ENCODE data around the gene PEAK3. TPM values are rescaled to one million over a fixed set of nuclear protein-coding genes. Genes with fewer than 3 reads are reported as not detected.
A peak's percentile ranks its signal among the peaks of the same experiment; 100 is the strongest.

Gene PEAK3
- total RNA-seq, 1 donor, result 0.52 TPM

- Histone ChIP-seq H3K27me3 (ENCODE audit: insufficient read depth, low read length) (peaks cover 12% of the 10 kb centered on the region), H3K4me1 (ENCODE audit: insufficient read depth, low read length) (peaks cover 30% of the 10 kb centered on the region), H3K9me3 (ENCODE audit: low read depth, low read length) (no peaks in the 10 kb centered on the region), H3K4me3 (ENCODE audit: low read length) (no peak overlapping the region)
These were observed 35.9 kb downstream of the PEAK3 start for GRCh38 chr19:2246014-2246620.

GRCh38 chr19:2245273-2245672, 36.7 kb downstream of the PEAK3 start:
- Histone ChIP-seq H3K9me3 (ENCODE audit: low read depth, low read length) (no peaks in the 10 kb centered on the region), H3K27me3 (ENCODE audit: insufficient read depth, low read length) (peaks cover 6% of the 10 kb centered on the region), H3K4me3 (ENCODE audit: low read length) (no peak overlapping the region), H3K4me1 (ENCODE audit: insufficient read depth, low read length) (peaks cover 30% of the 10 kb centered on the region)

DNA sequence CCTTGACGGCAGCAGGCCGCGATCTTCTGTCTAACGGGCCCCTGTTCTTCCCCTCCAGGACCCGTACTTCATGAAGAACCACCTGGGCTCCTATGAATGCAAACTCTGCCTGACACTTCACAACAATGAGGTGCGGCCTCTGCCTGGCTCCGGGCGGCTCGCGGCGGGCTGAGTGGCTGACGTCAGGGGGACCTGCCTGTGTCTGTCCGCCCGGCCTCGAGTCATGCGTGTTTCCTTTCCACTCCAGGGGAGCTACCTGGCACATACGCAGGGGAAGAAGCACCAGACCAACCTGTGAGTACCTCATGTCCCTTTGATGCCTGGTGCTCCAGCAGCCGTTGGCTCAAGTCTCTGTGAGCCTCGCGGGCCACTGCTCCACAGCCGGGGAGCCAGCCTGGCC, 37.5 kb downstream of the PEAK3 start:
- Histone ChIP-seq H3K9me3 (ENCODE audit: low read depth, low read length) (no peaks in the 10 kb centered on the region), H3K4me3 (ENCODE audit: low read length) (no peak overlapping the region), H3K4me1 (ENCODE audit: insufficient read depth, low read length) (peaks cover 35% of the 10 kb centered on the region), H3K27me3 (ENCODE audit: insufficient read depth, low read length) (no peaks in the 10 kb centered on the region)

DNA sequence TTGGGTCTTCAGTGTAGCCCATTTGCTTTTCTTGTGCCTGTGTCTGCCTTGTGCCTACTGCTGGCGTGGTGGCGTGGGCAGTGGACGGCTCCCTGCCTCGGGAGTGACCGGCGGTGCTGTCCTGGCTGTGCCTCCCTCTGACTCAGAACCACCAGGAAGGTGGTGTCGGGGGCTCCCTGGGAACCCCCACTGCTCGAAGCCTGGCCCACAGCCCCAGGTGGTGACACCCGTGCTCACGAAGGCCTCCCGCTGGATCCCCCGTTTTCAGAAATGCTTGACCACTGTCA, 37.9 kb downstream of the PEAK3 start:
- H3K9me3 ChIP-seq (ENCODE audit: low read depth, low read length), result no peaks in the 10 kb centered on the region
- H3K4me1 ChIP-seq (ENCODE audit: insufficient read depth, low read length), result peaks cover 40% of the 10 kb centered on the region
- H3K27me3 ChIP-seq (ENCODE audit: insufficient read depth, low read length), result no peaks in the 10 kb centered on the region
- H3K4me3 ChIP-seq (ENCODE audit: low read length), result no peak overlapping the region

- H3K27me3 ChIP-seq (ENCODE audit: insufficient read depth, low read length), result no peaks in the 10 kb centered on the region
- H3K4me1 ChIP-seq (ENCODE audit: insufficient read depth, low read length), result peaks cover 45% of the 10 kb centered on the region
- H3K4me3 ChIP-seq (ENCODE audit: low read length), result no peak overlapping the region
- no peaks in the 10 kb centered on the region for H3K9me3 ChIP-seq (ENCODE audit: low read depth, low read length)
These were observed 38.5 kb downstream of the PEAK3 start for GRCh38 chr19:2243274-2244124.

- H3K4me1 ChIP-seq (ENCODE audit: insufficient read depth, low read length), result peaks cover 52% of the 10 kb centered on the region
- H3K9me3 ChIP-seq (ENCODE audit: low read depth, low read length), result no peaks in the 10 kb centered on the region
- no peaks in the 10 kb centered on the region for H3K27me3 ChIP-seq (ENCODE audit: insufficient read depth, low read length)
- H3K4me3 ChIP-seq (ENCODE audit: low read length), result no peak overlapping the region
These were observed 39.2 kb downstream of the PEAK3 start for GRCh38 chr19:2242816-2243215.

- Histone ChIP-seq H3K4me1 (ENCODE audit: insufficient read depth, low read length) (peaks cover 59% of the 10 kb centered on the region), H3K27me3 (ENCODE audit: insufficient read depth, low read length) (no peaks in the 10 kb centered on the region), H3K4me3 (ENCODE audit: low read length) (no peak overlapping the region), H3K9me3 (ENCODE audit: low read depth, low read length) (no peaks in the 10 kb centered on the region)
These were observed 39.9 kb downstream of the PEAK3 start for GRCh38 chr19:2242092-2242537.

DNA sequence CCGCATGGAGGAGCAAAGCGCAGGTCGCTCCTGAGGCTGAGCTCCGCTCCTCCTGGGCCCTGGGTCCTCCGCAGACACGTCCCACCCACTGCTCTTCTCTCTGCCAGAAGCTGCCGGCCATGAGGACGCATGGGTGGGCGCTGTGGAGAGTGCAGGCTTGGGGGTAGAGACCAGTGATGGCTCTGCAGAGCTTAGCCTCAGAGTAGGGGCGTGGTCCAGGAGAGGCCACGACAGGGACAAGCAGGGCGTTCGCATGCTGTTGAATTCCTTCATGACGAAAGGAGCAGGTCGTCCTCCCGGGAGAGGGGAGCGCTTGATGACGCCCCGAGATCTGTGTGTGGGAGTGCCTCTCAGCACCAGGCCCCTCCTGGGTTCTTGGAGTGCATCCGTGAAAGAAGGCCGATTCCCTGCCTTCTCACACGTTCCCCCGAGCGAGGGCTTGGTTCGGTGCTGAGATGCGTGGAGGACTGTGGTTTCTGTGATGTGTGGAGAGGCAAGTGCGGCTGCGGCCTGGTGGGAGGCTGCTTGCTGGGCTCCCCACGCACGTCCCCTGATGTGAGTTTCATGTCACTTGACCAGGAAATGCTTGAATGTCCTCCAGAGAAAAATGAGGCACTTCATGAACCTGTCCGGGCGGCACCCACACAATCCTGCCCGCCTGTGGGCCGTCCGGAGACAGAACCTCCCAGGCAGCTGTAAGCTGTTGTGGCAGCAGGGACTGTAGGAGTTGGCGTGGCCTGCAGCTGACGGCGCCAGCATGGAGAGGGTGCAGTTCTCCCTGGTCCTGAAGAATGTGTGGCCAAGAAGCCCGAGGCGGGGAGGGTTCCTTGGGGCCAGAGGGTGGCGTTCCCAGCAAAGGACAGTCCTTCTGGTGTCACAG, 40.9 kb downstream of the PEAK3 start:
- Histone ChIP-seq H3K27me3 (ENCODE audit: insufficient read depth, low read length) (no peaks in the 10 kb centered on the region), H3K4me1 (ENCODE audit: insufficient read depth, low read length) (peaks cover 60% of the 10 kb centered on the region), H3K4me3 (ENCODE audit: low read length) (no peak overlapping the region), H3K9me3 (ENCODE audit: low read depth, low read length) (no peaks in the 10 kb centered on the region)

DNA sequence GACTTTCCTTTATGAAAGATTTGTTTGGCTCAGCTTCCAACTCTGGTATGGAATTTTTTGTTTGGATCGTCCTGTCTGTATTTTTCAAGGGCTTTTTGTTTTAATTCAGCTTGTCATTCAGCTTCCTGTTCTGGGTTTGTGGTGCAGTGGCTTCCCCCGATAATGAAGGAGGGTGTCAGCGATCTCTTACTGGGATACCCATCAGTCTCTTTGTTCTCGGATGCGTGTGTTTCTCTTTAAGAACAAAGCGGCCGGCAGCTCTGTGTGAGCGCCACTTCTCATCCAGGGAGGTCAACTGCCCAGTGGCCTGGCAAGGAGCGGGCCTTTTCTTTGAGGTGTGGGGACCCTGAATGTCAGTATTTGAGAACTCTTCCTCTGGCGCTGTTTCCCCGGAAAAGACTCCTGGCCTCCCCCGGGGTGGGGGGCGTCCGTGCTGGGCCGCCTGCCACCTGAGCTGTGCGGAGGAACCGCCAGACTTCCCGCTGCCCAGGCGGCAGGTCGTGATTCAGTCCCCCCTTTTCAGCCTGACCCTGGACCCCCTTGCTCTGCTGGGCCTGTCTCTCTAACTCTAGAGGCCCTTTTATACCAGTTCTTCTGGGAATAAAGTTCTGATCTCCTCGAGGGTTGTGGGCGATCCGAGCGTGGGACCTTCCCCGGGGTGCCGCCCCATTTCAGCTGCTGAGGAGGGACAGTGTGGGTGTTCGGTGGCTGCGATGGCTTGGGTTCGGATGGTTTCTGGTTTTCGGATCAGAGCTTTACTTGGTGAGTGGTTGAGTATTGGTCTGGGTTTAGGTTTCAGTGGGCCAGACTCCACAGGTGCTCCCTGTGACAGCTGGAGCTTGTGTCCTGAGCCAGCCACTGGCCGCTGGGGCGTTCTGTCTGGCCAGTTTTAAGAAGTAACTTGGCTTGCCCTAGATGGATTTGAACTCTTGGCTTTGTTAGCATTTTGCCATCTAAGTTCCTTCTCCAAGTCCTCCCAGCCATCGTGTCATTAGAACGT, 41.9 kb downstream of the PEAK3 start:
- no peaks in the 10 kb centered on the region for H3K9me3 ChIP-seq (ENCODE audit: low read depth, low read length)
- no peaks in the 10 kb centered on the region for H3K27me3 ChIP-seq (ENCODE audit: insufficient read depth, low read length)
- H3K4me3 ChIP-seq (ENCODE audit: low read length), result peak overlapping the region; percentile 19
- H3K4me1 ChIP-seq (ENCODE audit: insufficient read depth, low read length), result peaks cover 65% of the 10 kb centered on the region

DNA sequence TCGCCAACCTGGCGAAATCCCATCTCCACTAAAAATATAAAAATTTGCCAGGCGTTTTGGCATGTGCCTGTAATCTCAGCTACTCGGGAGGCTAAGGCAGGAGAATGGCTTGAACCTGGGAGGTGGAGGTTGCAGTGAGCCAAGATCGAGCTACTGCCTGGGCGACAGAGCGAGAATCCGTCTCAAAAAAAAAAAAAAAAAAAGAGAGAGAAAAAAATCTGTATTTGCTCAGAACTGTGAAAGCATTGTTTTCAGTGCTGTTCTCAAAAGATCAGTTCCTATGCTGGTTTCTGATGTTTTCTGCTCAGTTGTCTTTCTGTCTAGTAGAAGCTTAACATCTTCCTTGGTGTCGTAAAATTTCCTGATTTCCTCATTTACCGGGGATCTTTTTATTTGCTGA, 42.8 kb downstream of the PEAK3 start:
- Histone ChIP-seq H3K4me3 (ENCODE audit: low read length) (no peak overlapping the region), H3K27me3 (ENCODE audit: insufficient read depth, low read length) (no peaks in the 10 kb centered on the region), H3K9me3 (ENCODE audit: low read depth, low read length) (no peaks in the 10 kb centered on the region), H3K4me1 (ENCODE audit: insufficient read depth, low read length) (peaks cover 74% of the 10 kb centered on the region)

DNA sequence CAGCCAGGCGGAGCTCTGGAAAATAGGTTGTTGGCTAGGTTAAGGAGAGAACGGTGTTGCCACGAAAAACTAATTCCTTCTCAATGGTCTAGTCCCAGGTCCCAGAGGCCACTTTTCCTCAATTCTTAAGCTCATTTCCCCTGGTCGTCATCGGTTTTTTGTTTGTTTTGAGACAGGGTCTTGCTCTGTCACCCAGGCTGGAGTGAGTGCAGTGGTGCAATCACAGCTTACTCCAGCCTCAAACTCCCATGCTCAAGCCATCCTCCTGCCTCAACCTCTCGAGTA, 44.2 kb downstream of the PEAK3 start:
- Histone ChIP-seq H3K9me3 (ENCODE audit: low read depth, low read length) (no peaks in the 10 kb centered on the region), H3K27me3 (ENCODE audit: insufficient read depth, low read length) (no peaks in the 10 kb centered on the region), H3K4me1 (ENCODE audit: insufficient read depth, low read length) (peaks cover 77% of the 10 kb centered on the region), H3K4me3 (ENCODE audit: low read length) (no peak overlapping the region)

GRCh38 chr19:2237051-2237868, 44.7 kb downstream of the PEAK3 start:
- Histone ChIP-seq H3K4me3 (ENCODE audit: low read length) (peak overlapping the region; percentile 45), H3K4me1 (ENCODE audit: insufficient read depth, low read length) (peaks cover 72% of the 10 kb centered on the region), H3K27me3 (ENCODE audit: insufficient read depth, low read length) (no peaks in the 10 kb centered on the region), H3K9me3 (ENCODE audit: low read depth, low read length) (no peaks in the 10 kb centered on the region)

DNA sequence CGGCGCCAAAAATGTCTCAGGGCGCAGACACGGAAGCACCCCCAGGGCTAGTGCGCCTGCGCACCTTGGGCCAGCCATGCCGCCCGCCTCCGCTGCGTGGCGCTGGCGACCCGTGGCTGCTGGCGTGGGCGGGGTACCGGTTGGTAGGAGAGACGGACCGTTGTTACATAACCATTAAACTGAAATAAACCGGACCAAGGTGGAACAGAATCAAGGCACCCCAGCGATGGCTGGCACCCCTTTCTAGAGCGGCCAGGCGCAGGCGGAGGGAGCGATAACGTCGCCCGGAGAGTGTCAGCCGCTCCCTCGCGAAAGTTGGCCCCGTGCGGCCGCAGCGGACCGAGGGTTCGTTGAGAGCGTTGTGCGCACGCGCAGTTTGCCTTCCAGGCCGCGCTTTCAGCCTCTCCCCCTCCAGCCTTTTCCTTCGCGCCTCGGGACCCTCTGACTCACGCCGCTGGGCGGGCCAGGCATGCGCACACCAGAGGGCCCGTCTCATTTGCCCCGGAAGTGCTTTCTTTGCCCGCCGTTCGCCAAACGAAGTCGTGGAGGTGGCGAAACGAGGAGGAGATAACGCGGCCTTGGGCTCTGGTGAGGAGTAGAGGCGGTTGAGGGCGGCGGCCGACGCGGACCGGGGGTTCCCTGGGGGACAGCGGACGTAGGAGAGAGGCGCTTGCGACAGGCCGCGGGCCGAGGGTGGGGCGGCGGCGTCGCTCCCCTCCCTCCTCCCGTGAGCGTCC, 45.5 kb downstream of the PEAK3 start, which contains the start of the genes PLEKHJ1 and SF3A2:
Gene PLEKHJ1 (minus strand): TSS at position 16 of the 737 bp plus-strand sequence. CDS start 81 bp downstream, outside the sequence.
Gene SF3A2 (plus strand): TSS at position 511 of the 737 bp plus-strand sequence. CDS start 6,595 bp downstream, outside the sequence.
- H3K4me1 ChIP-seq (ENCODE audit: insufficient read depth, low read length), result peaks cover 64% of the 10 kb centered on the region
- peak within 1 kb of the TSS; percentile 45 for H3K4me3 ChIP-seq (ENCODE audit: low read length)
- H3K9me3 ChIP-seq (ENCODE audit: low read depth, low read length), result no peaks in the 10 kb centered on the region

More for the DNA sequence above, 45.5 kb downstream of the PEAK3 start, which contains the start of the genes PLEKHJ1 and SF3A2:
- no peaks in the 10 kb centered on the region for H3K27me3 ChIP-seq (ENCODE audit: insufficient read depth, low read length)

Measured in mononuclear cell (primary cell).